Ishikawa (cell line): ENCODE data around the gene ARHGEF11.

Source experiments
- CEBPB ChIP-seq: IDR thresholded peaks from 2 replicates; pipeline ENCODE4 v1.6.1; 2012
- CREB1 ChIP-seq: IDR thresholded peaks from 2 replicates; pipeline ENCODE4 v1.6.1; 2012; ENCODE audit warnings: low read depth
- EGR1 ChIP-seq: IDR thresholded peaks from 2 replicates; pipeline ENCODE4 v1.6.1; 2012
- EP300 ChIP-seq: IDR thresholded peaks from 2 replicates; pipeline ENCODE4 v1.6.1; 2012; ENCODE audit warnings: borderline replicate concordance
- MAX ChIP-seq: IDR thresholded peaks from 2 replicates; pipeline ENCODE4 v1.6.1; 2012
- NFIC ChIP-seq: IDR thresholded peaks from 2 replicates; pipeline ENCODE4 v1.6.1; 2012
- RAD21 ChIP-seq: IDR thresholded peaks from 2 replicates; pipeline ENCODE4 v1.6.1; 2012; ENCODE audit warnings: low read depth
- REST ChIP-seq: IDR thresholded peaks from 2 replicates; pipeline ENCODE4 v1.6.1; 2012; ENCODE audit warnings: low read depth, mild to moderate bottlenecking
- TCF12 ChIP-seq: IDR thresholded peaks from 2 replicates; pipeline ENCODE4 v1.6.1; 2012; ENCODE audit warnings: low read depth
- USF1 ChIP-seq: IDR thresholded peaks from 2 replicates; pipeline ENCODE4 v1.6.1; 2012
- YY1 ChIP-seq: IDR thresholded peaks from 2 replicates; pipeline ENCODE4 v1.6.1; 2012; ENCODE audit warnings: low read depth

GRCh38 chr1:157084720-157085119 is 39.2 kb upstream of the ARHGEF11 start:
- TF ChIP-seq RAD21 (no peak), EGR1 (no peak), USF1 (no peak), NFIC (no peak), REST (no peak), MAX (no peak), YY1 (no peak), CEBPB (no peak), TCF12 (no peak), CREB1 (no peak), EP300 (no peak)
